Body of pancreas (tissue), 4 donors: ENCODE data around the gene MMP17. TPM values are rescaled to one million over a fixed set of nuclear protein-coding genes. Genes with fewer than 3 reads are reported as not detected.
"Not testable (repeated sequence)": the region's sequence is repeated elsewhere in the genome, so short reads cannot be mapped to it uniquely, and the experiment has no call there.

ENCODE experiments used
- ATAC-seq: fragments of 150-250 bp; one replicate; pipeline ENCODE4 v1.9.1; 2016
- DNase-seq, 4 donors: peaks; one replicate each; pipeline ENCODE4 v3.0.0-alpha.2; 2019
- H3K27ac ChIP-seq, 4 donors: fragments of 200-600 bp; sonication (generic); 1 replicate in 3 of 4; 2 replicates in 1 of 4; pipeline versions ENCODE4 v1.5.1 to v1.6.1; 2016 to 2019; ENCODE audit warnings: mild to moderate bottlenecking in 1 of 4, mixed read lengths in 1 of 4, moderate library complexity in 1 of 4
- H3K27me3 ChIP-seq, 2 donors: fragments of 200-600 bp; sonication (generic); one replicate each; pipeline ENCODE4 v1.6.0; 2016; ENCODE audit warnings: mild to moderate bottlenecking in 1 of 2
- H3K36me3 ChIP-seq, 2 donors: fragments of 200-600 bp; sonication (generic); replicated peaks in 1 of 2; 2 replicates each; pipeline ENCODE4 v1.5.1; 2016; ENCODE audit warnings: low read depth in 2 of 2; ENCODE audit not compliant: insufficient read depth in 1 of 2
- H3K4me1 ChIP-seq: fragments of 200-600 bp; sonication (generic); one replicate; pipeline ENCODE4 v1.6.0; 2016
- H3K4me3 ChIP-seq, 2 donors: fragments of 200-600 bp; sonication (generic); 1 replicate in 1 of 2; 2 replicates in 1 of 2; pipeline ENCODE4 v1.5.1; 2016 to 2019
- H3K9me3 ChIP-seq, 3 donors: fragments of 200-600 bp; sonication (generic); 1 replicate in 2 of 3; 2 replicates in 1 of 3; pipeline ENCODE4 v1.5.1; 2016
- POLR2A ChIP-seq, 3 donors: fragments of 450-650 bp; IDR thresholded peaks; one replicate each; pipeline ENCODE4 v1.6.1; 2016; ENCODE audit warnings: antibody characterized with exemption in 3 of 3, mild to moderate bottlenecking in 2 of 3
- WGBS, 2 donors: methylation state at CpG; one replicate each; pipeline ENCODE4 v1.1.5; 2017; 5-methylcytosine and 5-hydroxymethylcytosine counted together
- intact Hi-C: fragments of 100-400 bp; cut with DNase I; formaldehyde crosslinking; loops from one replicate; pipeline ENCODE4 v1.15.1; 2023
- total RNA-seq, 2 donors: library from RNA; depleted of rRNA; stranded (reverse); fragments of >200 nt; gene quantifications; one replicate each; pipeline ENCODE4 v1.1.0, GENCODE V29; 2016
- TF ChIP-seq, protein P1 (sequence below), 7 experiments: fragments of 450-650 bp in 4 of 7; fragments of 200-600 bp in 3 of 7; sonication (generic) in 3 of 7; IDR thresholded peaks; one replicate each; pipeline ENCODE4 v1.5.1; 2016 to 2019; ENCODE audit warnings: antibody characterized with exemption in 7 of 7

MMP17 gene
- total RNA-seq, 2 donors from 2014 or later: 2.6 to 6.7 TPM

DNA sequence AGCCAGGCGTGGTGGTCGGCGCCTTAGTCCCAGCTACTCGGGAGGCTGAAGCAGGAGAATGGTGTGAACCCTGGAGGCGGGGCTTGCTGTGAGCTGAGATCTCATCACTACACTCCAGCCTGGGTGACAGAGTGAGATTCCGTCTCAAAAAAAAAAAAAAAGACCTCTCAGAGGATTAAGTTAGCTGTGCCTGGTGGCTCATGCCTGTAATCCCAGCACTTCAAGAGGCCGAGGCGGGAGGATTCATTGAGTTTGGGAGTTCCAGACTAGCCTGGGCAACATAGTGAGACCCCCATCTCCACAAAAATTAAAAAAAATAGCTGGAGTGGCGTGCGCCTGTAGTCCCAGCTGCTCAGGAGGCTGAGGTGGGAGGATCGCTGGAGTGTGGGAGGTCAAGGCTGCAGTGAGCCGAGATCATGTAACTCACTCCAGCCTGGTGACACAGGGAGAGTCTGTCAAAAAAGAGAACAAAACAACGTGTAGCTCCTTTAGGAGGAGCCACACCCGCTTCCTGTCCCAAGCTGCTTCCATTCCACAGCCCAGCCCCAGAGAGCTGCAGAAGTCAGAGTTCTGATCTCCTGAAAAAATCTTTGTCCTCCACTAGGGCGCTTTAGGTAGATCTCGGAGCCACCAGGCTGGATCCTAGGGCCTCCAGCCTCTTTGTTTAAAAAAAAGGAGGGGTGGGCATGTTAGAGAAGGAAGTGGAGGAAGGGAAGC is 54.8 kb downstream of the MMP17 start:
- intact Hi-C loops: no loop called here
- Histone ChIP-seq H3K9me3 (no peaks in the 10 kb centered on the region), H3K27me3 (no peaks in the 10 kb centered on the region), H3K4me3 (no peak overlapping the region), H3K27ac (no peak overlapping the region), H3K36me3 (no peaks in the 10 kb centered on the region), H3K4me1 (no peaks in the 10 kb centered on the region)
- 79 to 83% methylated on average over 16 of the region's 16 CpGs for WGBS, 2 donors
- TF ChIP-seq, protein P1, sequence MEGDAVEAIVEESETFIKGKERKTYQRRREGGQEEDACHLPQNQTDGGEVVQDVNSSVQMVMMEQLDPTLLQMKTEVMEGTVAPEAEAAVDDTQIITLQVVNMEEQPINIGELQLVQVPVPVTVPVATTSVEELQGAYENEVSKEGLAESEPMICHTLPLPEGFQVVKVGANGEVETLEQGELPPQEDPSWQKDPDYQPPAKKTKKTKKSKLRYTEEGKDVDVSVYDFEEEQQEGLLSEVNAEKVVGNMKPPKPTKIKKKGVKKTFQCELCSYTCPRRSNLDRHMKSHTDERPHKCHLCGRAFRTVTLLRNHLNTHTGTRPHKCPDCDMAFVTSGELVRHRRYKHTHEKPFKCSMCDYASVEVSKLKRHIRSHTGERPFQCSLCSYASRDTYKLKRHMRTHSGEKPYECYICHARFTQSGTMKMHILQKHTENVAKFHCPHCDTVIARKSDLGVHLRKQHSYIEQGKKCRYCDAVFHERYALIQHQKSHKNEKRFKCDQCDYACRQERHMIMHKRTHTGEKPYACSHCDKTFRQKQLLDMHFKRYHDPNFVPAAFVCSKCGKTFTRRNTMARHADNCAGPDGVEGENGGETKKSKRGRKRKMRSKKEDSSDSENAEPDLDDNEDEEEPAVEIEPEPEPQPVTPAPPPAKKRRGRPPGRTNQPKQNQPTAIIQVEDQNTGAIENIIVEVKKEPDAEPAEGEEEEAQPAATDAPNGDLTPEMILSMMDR (IDR thresholded peaks at IDR 0.05): no peak
- no peak for TF ChIP-seq POLR2A (IDR thresholded peaks at IDR 0.05)
- DNase-seq: no peak
- ATAC-seq: no peak

DNA sequence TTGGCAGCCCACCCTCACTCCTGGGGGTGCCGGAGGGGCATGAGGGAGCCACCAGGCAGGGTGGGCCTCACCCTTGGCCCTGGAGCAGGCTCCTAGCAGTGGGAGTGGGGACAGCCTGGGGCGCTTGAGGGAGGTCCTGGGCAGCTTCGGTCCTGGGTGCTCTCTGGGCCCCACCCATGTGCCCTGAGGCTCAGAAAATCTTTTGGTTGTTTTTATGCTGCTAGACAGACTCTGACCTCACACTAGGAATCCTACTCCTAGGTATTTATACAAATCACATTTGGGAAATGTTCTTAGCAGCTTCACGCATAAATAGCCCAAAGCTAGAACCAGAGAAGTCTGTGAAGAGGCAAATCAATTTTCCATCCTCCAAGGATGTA is 55.3 kb downstream of the MMP17 start:
- Histone ChIP-seq H3K9me3 (no peaks in the 10 kb centered on the region), H3K27ac (no peak overlapping the region), H3K4me1 (no peaks in the 10 kb centered on the region), H3K36me3 (no peaks in the 10 kb centered on the region), H3K27me3 (no peaks in the 10 kb centered on the region), H3K4me3 (no peak overlapping the region)
- DNase-seq (no peak), ATAC-seq (no peak)
- intact Hi-C loops: no loop called here
- WGBS, 2 donors: 80 to 93% methylated on average over 4 of the region's 4 CpGs
- TF ChIP-seq, protein P1 (IDR thresholded peaks at IDR 0.05): no peak
- TF ChIP-seq POLR2A (IDR thresholded peaks at IDR 0.05): no peak

DNA sequence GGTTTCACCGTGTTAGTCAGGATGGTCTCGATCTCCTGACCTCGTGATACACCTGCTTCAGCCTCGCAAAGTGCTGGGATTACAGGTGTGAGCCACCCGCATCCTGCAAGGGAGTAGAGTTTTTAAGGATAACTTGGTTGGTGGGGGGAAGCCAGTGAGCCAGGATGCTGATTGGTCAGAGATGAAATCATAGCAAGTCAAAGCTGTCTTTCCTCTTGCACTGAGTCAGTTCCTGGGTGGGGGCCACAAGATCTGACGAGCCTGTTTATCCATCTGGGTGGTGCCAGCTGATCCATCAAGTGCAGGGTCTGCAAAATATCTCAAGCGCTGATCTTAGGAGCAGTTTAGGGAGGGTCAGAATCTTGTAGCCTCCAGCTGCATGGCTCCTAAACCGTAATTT is 56.9 kb downstream of the MMP17 start:
- DNase-seq, ATAC-seq, H3K4me3 ChIP-seq, H3K27me3 ChIP-seq, H3K36me3 ChIP-seq, intact Hi-C loops, H3K27ac ChIP-seq, H3K4me1 ChIP-seq, H3K9me3 ChIP-seq: not testable (repeated sequence)
- WGBS, 2 donors: 88 to 96% methylated on average over 8 of the region's 8 CpGs

DNA sequence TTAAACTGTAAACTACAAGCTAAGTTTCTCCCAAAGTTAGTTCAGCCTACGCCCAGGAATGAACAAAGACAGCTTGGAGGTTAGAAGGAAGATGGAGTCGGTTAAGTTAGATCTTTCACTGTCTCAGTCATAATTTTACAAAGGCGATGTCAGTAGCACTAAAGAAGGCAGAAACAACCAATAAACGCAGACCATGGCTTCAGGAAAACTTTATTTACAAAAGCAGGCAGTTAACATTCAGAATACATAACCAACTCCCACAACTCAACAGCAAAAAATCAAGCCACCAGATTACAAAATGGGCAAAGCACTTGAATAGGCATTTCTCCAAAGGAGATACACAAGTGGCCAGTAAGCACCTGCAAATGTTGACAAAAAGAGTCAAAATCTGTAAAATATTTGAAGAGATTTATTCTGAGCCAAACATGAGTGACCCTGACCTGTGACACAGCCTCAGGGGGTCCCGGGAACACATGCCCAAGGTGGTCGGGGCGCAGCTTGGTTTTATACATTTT is 57.4 kb downstream of the MMP17 start:
- 89 to 93% methylated on average over 7 of the region's 7 CpGs for WGBS, 2 donors
- H3K27me3 ChIP-seq: no peaks in the 10 kb centered on the region
- DNase-seq (no peak), ATAC-seq (no peak)
- no peak overlapping the region for H3K27ac ChIP-seq
- TF ChIP-seq POLR2A (IDR thresholded peaks at IDR 0.05): no peak
- TF ChIP-seq, protein P1 (IDR thresholded peaks at IDR 0.05): no peak
- no peak overlapping the region for H3K4me3 ChIP-seq
- H3K9me3 ChIP-seq: no peaks in the 10 kb centered on the region
- H3K36me3 ChIP-seq: no peaks in the 10 kb centered on the region
- intact Hi-C loops: no loop called here
- H3K4me1 ChIP-seq: no peaks in the 10 kb centered on the region

DNA sequence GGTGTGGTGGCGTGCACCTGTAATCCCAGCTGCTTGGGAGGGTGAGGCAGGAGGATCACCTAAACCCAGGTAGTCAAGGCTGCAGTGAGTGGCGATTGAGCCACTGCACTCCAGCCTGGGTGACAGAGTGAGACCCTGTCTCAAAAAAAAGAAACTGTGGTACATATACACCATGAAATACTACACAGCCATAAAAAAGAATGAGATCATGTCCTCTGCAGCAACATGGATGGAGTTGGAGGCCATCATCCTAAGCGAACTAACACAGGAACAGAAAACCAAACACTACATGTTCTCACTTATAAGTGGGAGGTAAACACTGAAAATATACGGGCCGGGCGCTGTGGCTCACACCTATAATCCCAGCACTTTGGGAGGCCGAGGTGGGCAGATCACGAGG is 63.5 kb downstream of the MMP17 start:
- H3K27me3 ChIP-seq, DNase-seq, ATAC-seq, H3K4me3 ChIP-seq, H3K36me3 ChIP-seq, H3K4me1 ChIP-seq, H3K9me3 ChIP-seq, H3K27ac ChIP-seq, intact Hi-C loops: not testable (repeated sequence)
- 80 to 85% methylated on average over 8 of the region's 8 CpGs for WGBS, 2 donors
